Stimulated activated naive CD4-positive, alpha-beta T cell treated with Interleukin-2 at 50 U/mL for 16 hours (primary cell): ENCODE results near the gene ABCB1.
"Not testable (repeated sequence)": the region's sequence is repeated elsewhere in the genome, so short reads cannot be mapped to it uniquely, and the experiment has no call there.

Experiments used
- DNase-seq: peaks from one replicate; lab custom pipeline; 2025; lab: John Stamatoyannopoulos, UW

ABCB1 gene

GRCh38 chr7:87575521-87575920 is 25.2 kb downstream of the ABCB1 start:
- no peak for DNase-seq

- no peak for DNase-seq
Measured at GRCh38 chr7:87574630-87575029, 26.1 kb downstream of the ABCB1 start.

- DNase-seq, result not testable (repeated sequence)
Measured at GRCh38 chr7:87572513-87572912, 28.2 kb downstream of the ABCB1 start.

GRCh38 chr7:87570178-87570577 is 30.5 kb downstream of the ABCB1 start:
- DNase-seq, result no peak

- no peak for DNase-seq
Measured at GRCh38 chr7:87567052-87567451, 33.6 kb downstream of the ABCB1 start.

GRCh38 chr7:87566311-87566900 is 34.3 kb downstream of the ABCB1 start:
- DNase-seq, result no peak

- no peak for DNase-seq
Measured at GRCh38 chr7:87565877-87566276, 34.8 kb downstream of the ABCB1 start.

GRCh38 chr7:87564296-87564963 is 36.3 kb downstream of the ABCB1 start:
- no peak for DNase-seq

- DNase-seq, result no peak
Measured at GRCh38 chr7:87561702-87562101, 39.0 kb downstream of the ABCB1 start.

GRCh38 chr7:87561102-87561501 is 39.6 kb downstream of the ABCB1 start:
- no peak for DNase-seq

- DNase-seq, result no peak
Measured at GRCh38 chr7:87552351-87552900, 48.3 kb downstream of the ABCB1 start.

- no peak for DNase-seq
Measured at GRCh38 chr7:87548123-87548919, 52.4 kb downstream of the ABCB1 start.

GRCh38 chr7:87545760-87546159 is 54.9 kb downstream of the ABCB1 start:
- no peak for DNase-seq

- DNase-seq, result no peak
Measured at GRCh38 chr7:87543623-87544022, 57.1 kb downstream of the ABCB1 start.

GRCh38 chr7:87541648-87542047 is 59.0 kb downstream of the ABCB1 start:
- DNase-seq, result no peak

GRCh38 chr7:87538052-87538451 is 62.6 kb downstream of the ABCB1 start:
- DNase-seq, result no peak

GRCh38 chr7:87534072-87534471 is 66.6 kb downstream of the ABCB1 start:
- no peak for DNase-seq

- DNase-seq, result no peak
Measured at GRCh38 chr7:87530126-87530525, 70.6 kb downstream of the ABCB1 start.

- no peak for DNase-seq
Measured at GRCh38 chr7:87528730-87529129, 72.0 kb downstream of the ABCB1 start.

- no peak for DNase-seq
Measured at GRCh38 chr7:87518735-87519134, 81.9 kb downstream of the ABCB1 start.

GRCh38 chr7:87517891-87518290 is 82.8 kb downstream of the ABCB1 start:
- no peak for DNase-seq

- no peak for DNase-seq
Measured at GRCh38 chr7:87517136-87517815, 83.4 kb downstream of the ABCB1 start.
